ENCODE data around the gene GNAI1.
"Not testable (repeated sequence)": the region's sequence is repeated elsewhere in the genome, so short reads cannot be mapped to it uniquely, and the experiment has no call there.

The GNAI1 gene

GRCh38 chr7:80133361-80134114 lies 1.1 kb upstream of the GNAI1 start:
- DNase-seq, result no peak

- no peak for DNase-seq
Observed at GRCh38 chr7:80134115-80134535, 506 bp upstream of the GNAI1 start.

- no peak for DNase-seq
Observed at GRCh38 chr7:80135309-80136104, 876 bp downstream of the GNAI1 start.

- DNase-seq, result no peak
Observed at GRCh38 chr7:80136261-80137055, 1.8 kb downstream of the GNAI1 start.

DNA sequence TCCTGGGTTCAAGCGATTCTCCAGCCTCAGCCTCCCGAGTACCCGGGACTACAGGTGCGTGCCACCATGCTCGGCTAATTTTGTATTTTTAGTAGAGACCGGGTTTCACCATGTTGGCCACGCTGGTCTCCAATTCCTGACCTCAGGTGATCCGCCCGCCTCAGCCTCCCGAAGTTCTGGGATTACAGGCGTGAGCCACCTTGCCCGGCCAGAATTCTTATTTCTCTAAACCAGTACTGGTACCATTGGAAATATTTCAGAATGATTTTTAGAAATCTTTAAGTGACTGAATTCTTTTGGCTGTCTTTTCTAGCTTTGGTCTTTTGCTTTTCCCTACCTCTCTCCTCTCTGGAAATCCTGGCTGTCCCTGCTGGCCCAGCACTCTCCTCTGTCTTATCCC lies 2.8 kb downstream of the GNAI1 start:
- DNase-seq, result no peak

- DNase-seq, result no peak
Observed at GRCh38 chr7:80139236-80139635, 4.6 kb downstream of the GNAI1 start.

- DNase-seq, result no peak
Observed at GRCh38 chr7:80140388-80140787, 5.8 kb downstream of the GNAI1 start.

- no peak for DNase-seq
Observed at GRCh38 chr7:80141376-80141775, 6.7 kb downstream of the GNAI1 start.

- no peak for DNase-seq
Observed at GRCh38 chr7:80142853-80143580, 8.4 kb downstream of the GNAI1 start.

GRCh38 chr7:80145780-80146422 lies 11.3 kb downstream of the GNAI1 start:
- DNase-seq, result no peak

DNA sequence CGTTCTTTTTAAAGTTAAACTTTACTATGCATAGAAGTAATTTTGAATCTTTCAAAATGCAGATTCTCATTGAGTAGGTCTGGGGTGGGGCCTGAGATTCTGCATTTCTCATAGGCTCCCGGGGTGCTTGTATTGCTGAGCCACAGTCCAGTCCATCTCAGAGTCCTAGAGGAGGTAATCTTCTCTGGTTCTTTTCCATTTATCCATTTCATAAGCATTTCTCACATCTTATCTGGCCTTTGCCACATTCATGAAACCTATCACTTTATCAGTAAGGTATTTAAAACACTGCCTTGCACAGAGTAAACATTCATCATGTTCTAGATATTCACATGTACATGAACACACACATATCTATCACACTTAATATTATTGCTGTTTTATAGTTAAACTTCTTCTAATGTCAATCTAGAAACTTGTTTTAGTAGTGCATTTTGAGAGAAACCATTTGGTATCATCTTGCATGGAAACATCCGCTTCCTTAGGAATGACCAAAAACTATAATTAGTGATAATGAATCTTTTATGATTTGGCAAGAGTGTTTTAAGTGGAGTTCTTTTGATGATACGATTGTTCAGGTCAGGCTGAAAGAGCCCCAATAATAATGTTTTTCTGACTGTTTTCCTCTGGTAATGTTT lies 12.0 kb downstream of the GNAI1 start:
- DNase-seq, result no peak

GRCh38 chr7:80147543-80148391 lies 13.1 kb downstream of the GNAI1 start:
- DNase-seq, result no peak

GRCh38 chr7:80150611-80151273 lies 16.1 kb downstream of the GNAI1 start:
- DNase-seq, result no peak

- DNase-seq, result no peak
Observed at GRCh38 chr7:80151274-80151665, 16.6 kb downstream of the GNAI1 start.

- DNase-seq, result no peak
Observed at GRCh38 chr7:80153446-80153845, 18.8 kb downstream of the GNAI1 start.

DNA sequence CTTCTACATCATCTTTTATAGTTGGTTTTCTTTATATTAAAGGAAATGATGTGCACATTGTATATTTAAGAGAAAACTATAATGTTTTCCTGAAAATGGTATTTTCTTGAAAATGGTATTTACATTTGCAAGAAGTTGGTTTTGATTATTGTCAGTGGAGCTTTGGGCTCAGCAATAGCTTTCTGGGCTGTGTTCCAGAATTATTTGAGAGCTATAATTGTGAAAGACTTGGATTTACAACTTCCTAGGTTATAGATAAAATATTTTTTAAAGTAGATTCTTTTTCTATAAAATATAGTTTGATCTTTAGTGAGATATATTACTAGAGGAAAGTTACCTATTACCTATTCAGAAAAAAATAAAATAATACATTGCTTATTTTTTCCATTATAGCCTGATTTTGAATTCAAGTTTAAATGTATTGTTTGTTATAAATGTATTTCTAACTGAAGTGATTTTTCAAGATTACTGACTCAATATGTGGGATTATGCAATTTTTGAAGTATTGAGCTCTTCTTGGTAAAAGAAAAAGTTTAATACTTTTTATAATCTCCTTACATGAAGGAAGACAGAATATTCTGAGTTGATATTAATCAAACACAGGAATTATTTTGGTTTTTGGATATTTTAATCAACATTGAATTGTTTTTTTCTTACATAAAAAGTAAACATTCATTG lies 20.2 kb downstream of the GNAI1 start:
- no peak for DNase-seq

DNA sequence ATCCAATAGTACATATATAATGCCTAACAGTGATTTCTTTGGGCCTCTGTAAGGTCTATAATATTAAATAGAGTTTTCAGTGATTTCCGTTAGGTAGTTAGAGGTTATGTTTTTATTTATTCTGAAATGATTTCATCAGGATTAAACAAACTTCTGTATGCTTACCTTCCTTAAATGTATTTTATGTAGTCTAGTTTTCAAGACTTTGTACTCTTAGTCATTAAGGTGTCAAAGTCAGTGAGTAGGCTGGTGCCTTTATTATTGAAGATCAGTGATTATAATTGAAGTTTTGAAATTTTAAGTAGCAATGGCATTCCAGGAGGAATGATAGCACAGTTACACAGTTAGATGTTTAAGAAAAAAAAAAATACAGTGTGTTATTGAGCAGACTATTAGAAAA lies 20.7 kb downstream of the GNAI1 start:
- no peak for DNase-seq

GRCh38 chr7:80157770-80158169 lies 23.1 kb downstream of the GNAI1 start:
- not testable (repeated sequence) for DNase-seq

GRCh38 chr7:80159802-80160201 lies 25.2 kb downstream of the GNAI1 start:
- DNase-seq, result no peak

- DNase-seq, result no peak
Observed at GRCh38 chr7:80161466-80161865, 26.8 kb downstream of the GNAI1 start.

Measured in CD4-positive, alpha-beta T cell treated with Interleukin-4 for 4 hours (primary cell).